ENCODE data around the gene ARRDC3.

ARRDC3 gene

DNA sequence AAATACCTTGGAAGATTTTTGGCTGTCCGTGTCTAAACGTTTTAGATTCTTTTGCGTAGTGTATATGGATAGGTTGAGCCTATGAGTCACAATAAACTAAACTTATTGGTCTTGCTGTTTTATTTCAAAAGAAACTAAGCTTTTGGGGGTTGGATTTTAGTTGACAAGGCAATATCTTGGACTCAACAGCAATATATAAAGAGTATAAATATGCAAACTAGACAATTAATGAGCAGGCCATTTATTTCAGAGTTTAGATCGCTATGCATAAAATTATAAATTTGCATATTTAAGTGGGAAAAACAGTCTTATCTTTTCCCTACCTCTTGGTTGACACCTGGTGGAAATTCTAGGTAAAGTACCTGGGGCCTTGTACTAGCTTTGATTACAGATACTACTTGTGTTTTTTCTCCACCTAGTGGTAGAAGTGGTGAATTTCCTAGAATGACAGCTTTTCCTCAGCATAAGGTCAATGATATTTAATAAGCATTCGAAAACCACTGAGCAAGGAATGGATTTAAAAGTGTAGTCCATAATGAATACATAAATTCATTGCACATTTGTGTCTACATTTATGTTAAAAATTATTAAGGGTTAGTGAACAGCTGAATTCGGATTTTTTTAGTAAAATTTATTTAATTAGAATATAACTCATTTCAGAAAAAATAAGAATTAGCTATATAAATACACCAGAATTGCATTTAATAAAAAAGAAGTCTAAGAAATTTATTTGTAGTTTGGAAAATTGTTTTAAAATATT lies 1.7 kb upstream of the ARRDC3 start:
- peak; percentile 90 for DNase-seq

DNA sequence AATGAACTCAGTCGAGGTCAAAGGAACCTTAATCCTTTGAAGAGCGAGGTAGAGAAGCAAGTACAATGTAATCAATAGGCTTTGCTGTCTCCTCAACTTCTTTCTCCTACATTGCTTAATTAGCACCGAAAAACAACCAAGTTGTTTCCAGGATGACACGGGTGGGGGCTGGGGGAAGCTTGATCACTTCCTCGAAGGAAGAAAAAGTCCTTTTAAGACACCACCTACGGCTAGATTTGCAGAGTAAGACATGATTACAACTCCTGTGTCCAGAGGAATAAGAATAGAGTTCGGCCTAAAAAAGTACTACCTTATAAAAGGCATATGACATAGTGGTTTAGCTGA lies 811 bp upstream of the ARRDC3 start:
- DNase-seq: peak; percentile 39

DNA sequence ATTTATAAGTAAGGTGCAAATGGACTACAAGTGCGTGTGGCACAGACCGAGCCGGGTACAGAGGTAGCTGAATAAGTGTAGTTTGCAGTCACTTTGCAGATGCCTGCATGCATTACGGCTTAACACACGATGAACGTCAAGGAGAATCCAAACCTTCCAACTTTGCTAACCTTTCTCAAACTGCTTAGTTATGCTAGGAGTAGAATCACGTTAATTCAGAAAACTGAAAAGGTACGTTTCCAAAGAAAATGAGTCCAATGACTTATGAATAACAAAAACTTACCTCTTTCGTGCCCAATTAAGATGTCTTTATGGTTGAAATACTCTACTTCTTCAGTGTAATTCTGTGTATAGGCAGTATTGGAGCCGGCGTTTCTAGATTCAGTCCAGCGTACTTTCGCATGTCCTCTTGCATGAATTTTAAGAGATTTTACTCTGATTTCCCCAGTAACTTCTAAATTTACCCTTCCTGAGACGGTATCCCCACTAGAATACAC lies 539 bp downstream of the ARRDC3 start:
- peak; percentile 57 for DNase-seq

DNA sequence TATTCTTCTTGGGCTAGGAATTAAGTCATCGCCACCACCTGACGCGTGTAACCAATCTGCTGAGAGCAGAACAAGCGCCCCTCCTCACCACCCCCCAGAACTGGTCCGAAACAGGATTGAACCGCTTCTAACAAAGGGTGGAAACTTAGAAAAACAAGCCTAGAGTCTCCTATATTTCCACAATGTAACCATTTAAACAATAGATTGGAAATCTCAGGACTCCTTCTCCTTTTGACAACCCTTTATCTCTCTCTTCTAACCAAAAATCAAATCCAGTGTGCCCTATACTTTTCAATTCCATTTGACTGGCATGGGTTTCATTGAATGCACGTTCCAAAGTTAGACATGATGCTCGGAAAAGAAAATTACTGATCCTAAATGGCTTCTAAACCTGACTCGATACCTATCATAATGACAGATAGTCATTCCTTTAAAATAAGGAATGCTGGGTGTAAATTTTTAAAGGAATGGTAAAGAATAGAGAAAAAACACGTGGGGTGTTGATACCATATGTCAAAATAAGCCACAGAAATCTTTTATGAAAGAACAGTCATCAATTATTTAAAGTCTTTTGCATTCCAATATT lies 1.2 kb downstream of the ARRDC3 start:
- peak; percentile 89 for DNase-seq

DNA sequence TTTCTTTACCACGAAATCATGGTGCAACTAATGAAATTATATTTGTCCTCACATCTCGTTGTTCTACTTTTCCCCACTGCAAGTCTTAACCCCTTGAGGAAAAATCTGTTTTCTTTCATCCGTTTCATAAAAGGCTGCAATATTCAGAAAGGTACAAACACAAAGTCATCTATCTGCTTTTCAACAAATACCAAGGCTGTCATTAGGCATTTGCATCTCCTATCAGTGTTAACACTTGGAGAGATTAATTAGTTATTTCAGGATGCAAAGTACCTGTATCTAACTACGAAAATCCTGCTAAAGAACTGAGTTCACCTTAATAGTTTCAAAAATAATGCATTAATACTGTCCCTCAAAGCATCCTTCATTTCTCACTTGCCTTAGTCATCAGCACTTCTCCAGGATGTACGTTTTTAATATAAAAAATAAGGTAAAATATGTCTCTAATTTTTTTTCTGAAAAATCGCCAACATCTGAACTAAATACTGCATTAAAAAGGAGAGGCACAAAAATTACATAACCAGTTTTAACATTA lies 1.8 kb downstream of the ARRDC3 start:
- DNase-seq: no peak

DNA sequence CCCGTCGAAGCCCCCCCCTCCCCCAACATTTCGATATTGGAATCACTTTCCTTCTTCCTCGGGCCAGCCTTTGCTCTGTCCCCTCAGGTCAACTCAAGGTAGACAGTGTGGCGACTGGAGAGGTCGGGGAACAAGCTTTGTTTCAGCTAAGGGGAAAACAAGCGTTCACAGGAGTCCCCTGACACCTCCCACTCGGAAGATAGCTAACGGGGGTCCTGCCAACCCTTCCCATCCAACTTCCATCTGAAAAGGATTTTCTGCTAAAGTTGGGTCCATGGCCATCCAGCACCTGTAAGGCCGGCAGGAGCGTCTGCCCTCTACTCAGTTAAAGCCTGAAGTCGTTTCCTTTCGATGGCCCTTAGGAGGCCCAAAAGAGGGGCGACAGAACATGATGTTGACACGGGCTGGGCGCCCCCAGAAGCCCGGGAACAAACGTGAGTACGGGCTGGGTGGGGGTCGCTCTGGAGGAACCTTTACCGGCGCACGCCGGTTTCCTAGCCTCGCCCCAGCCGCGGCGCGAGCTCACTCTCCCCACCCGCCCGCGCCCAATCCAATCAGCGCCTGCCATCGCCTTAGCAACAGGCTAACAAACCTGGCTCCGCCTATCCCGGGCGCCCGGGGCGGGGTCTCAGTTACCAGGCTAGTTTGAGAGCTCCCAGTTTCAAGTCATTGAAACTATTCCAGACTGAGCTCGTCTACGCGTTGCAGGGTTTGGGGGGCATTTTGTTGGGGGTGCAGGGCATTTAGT lies 2.5 kb downstream of the ARRDC3 start:
- DNase-seq: peak; percentile 98

DNA sequence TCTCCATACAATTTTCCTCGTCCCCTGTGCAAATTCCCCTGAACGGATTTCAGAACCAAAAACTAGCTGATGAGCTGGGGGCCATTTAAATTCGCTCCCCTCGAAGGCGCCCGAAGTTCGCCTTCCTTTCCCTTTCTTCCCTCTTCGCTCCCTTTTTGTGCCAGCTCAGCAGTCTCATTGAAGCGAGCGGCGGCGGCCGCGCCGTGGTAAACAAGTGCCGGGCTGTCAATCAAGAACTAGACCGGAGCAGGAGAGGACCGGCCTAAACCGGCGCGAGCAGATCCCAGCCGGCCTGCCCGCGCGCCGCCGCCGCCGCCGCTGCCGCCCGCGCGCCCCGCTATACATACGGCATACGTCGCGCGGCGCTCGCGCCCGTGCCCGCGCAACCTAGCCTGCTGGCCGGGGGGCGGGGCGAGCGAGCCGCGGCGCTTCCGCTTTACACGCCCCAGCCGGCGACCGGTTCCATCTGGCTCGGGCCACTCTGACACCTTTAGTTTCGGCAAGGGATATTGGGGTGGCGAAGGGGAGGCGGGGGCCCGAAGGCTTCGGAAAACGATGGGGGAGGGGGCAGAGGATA lies 3.1 kb downstream of the ARRDC3 start:
- peak; percentile 96 for DNase-seq

DNA sequence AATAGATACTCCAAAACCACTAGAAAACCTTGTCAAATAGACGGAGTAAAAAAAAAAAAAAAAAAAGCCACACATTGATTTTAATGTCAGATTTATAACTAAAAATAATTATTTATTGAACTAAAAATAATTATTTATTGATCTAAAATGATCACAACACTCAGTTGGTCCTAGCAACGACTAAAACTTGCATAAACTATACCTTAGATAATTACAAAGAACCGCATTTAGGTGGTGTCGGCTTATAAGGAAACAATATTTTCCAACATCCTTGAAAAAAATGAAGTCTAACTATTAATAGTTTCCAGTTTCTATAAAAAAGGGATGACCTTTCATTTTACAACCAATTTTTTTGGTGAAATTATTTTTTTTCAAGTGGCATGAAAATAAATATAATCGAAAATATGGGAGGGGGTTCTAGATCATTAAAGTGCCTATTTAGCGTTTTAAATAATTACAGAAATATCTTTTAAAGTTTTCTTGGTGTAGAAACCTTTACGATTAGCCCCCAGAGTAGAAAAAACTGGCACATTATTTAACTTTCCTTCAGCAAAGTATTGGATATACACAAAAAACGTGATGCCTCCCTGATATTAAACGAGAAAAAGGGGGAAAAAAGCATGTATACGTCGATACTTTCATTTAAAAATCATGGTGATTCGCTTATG lies 3.7 kb downstream of the ARRDC3 start:
- DNase-seq: no peak

DNA sequence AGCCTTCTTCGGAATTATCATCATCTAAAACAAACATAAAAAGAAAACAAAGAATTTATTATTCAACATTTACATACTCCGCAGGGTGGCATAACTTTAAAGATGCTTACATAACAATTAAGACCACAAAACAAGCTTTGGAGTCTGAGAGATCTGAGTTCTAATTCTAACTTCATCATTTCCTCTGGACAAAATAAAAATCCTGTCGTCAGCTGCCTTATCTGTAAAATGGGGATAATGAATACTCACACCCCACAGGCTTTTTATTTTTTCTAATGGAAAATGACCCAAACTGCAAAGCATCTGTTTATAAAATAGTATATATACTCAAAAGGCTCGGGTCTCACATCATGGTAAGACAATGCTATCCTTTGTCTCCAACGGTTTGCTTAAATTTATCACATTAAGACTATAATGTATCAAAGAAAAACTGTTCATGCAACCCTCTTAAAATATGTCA lies 4.3 kb downstream of the ARRDC3 start:
- DNase-seq: no peak

DNA sequence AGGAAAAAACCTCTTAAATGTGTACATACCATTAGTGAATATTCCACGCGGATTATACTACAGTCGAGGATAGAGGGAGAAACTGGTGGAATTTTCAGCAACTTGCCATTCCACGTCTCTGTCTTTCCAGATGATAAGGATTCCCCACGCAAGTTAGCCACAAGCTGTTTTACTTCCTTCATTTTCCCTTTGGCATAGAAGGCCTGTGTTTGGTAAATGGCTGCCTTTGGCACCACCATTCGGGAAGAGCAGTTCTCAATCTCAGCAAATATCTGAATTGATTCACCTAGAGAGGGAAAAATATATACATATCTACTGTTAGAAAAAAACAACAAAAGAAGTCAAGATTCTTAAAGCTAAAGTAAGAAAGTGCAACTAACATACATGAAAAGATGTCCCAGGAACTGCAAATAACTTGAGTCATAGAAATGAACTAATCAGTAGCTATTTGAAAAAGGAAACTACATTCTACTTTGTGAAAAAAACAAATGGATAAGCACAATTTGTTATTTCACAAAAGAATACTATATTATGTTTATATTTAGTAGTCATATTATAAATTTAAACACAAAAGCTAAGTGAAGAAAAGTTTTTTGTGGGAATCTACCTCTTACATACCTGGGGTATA lies 8.1 kb downstream of the ARRDC3 start:
- no peak for DNase-seq

DNA sequence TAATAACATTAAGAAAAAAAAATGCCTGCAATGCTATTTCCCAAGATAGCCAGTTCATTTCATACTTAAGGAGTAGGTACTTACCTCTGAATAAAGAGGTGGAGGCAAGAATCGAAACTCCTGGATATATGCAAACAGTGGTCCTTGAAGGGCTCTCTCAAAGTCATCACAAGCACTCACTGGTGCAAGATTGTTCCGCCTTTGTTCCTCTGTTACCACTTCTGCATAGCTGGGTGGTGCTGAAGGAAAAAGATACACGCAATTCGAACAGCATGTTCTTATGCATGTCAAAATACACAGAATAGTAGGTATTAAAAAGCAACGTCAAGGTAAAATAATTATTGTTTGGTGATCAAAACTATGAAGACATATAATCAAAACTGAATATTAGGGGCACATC lies 9.5 kb downstream of the ARRDC3 start:
- no peak for DNase-seq

DNA sequence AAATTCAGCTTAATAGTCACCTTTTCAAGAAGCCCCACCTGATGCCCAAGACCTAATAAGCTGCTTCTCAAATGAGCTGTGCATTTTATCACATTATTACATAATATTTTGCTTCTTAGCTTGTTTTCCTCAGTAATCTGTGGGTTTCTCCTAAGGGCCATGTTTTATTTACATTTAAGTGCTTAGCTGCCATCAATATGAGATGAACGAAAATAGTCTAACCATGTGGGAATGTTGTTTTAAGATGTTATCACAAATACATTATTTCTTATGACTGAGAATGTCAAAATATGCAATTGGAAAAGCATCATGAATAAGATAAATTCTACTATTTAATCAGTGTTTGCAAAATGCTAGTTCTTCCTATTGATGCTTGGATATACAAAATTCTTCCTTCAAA lies 10.1 kb downstream of the ARRDC3 start:
- DNase-seq: no peak

DNA sequence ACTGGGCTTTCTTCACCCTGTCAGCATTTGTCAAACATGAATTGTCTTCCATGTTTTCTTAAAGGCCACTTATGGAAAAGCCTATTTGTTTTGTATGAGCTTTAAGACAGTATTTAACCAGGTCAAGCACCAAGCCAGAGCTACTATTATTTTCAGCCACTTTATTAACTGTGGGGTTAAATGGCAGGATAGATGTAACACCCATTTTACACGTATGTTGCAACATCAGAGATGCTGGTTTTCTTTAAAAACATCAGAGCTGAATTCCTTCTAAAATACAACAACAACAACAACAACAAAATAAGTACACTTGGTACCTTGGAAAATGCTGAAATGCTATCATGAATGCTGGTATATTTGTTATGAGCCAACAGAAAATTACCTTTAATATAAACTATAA lies 13.6 kb downstream of the ARRDC3 start:
- DNase-seq: no peak

DNA sequence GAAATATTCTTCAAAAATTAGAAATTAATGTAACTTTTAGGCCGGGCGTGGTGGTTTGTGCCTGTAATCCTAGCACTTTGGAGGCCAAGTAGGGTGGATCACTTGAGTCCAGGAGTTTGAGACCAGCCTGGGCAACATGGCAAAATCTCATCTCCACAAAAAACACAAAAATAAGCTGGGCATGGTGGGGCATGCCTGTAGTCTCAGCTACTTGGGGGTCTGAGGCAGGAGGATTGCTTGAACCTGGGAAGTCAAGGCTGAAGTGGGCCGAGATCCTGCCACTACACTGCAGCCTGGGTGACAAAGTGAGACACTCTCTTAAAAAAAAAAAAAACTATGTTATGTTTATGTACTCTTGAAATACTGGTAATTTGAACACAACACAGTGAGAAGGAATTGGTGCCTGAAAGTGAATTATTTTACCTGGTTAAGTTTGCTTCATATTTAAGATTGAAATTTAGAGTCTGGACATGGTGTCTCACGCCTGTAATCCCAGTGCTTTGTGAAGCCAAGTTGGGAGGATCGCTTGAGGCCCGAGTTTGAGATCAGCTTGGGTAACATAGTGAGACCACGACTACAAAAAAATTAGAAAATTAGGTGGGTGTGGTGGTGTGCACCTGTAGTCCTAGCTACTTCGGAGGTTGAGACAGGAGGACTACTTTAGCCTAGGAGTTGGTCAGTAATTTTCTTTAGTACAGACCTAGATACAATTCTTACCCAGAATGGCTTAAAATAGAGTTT lies 15.0 kb downstream of the ARRDC3 start:
- no peak for DNase-seq

DNA sequence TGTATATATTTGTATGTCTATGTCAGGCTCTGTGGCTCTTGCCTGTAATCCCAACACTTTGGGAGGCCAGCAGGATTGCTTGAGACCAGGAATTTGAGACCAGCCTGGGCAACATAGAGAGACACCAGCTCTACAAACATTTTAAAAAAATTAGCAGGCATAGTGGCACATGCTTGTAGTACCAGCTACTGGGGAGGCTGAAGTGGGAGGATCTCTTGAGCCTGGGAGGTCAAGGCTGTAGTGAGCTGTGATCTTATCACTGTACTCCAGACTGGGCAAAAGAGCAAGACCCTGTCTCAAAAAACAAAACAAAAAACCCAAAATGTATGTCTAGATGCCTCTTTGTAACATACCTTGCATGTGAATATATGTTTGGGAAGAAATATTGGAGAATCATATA lies 15.8 kb downstream of the ARRDC3 start:
- no peak for DNase-seq

DNA sequence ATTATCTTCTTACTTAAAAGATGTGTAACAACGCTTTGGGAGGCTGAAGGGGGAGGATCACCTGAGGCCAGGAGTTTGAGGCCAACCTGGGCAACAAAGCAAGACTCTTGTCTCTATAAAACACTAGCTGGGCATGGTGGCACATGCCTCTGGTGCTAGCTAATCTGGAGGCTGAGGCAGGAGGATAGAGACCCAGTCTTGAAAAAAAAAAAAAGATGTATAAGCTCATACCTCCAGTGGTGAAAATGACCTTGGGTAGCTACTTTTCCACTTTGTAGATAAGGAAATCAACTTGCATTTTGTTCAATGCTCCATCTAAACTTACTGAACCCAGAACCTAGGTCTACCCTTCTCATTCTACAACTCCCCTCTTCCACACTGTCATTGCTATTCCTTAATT lies 16.6 kb downstream of the ARRDC3 start:
- DNase-seq: no peak

DNA sequence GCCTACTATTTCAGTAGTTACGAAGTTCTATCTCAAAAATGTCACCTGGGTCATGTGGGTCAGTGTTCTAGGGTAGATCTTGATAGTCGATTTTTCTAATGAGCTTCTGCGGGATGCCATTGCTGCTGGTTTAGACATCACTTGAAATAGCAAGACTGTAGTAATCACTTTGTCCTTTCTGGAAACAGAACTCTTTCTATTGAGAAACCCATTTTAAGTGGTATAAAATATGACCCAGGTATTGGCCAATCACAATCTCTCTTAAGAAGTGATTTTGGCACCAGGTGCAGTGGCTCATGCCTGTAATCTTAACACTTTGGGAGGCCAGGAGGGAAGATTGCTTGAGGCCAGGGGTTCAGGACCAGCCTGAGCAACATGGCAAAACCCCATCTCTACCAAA lies 17.6 kb downstream of the ARRDC3 start:
- no peak for DNase-seq

DNA sequence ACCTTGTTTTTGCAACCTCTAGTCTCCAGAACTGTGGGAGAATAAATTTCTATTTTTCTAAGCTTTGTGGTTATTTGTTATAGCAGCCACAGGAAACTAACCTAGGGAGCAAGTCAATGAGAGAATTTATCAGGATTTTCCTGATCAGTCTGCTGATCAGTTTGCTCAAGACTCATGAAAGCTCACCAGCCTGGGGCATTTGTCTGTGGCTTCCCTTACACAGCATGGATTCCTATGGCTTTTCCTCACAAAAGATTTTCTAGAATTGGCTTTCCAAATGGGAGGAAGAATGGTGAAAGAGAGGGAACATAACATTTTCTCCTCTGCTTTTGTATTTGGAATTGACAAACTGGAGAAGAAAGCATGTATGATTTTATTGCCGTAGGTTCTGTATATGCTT lies 20.2 kb downstream of the ARRDC3 start:
- no peak for DNase-seq

DNA sequence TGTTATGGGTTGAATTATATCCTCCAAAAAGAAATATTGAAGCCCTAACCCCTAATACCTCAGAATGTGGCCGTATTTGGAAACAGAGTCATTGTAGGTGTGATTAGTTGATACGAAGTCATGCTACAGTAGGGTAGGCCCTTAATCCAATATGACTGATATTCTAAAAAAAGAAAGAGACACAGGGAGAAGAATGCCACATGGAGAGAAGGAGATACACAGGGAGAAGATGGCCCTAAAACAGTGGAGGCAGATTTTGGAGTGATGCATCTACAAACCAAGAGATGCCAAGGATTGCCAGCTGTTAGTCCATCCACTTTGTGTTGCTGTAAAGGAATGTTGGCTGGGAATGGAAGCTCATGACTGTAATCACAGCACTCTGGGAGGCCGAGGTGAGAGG lies 21.3 kb downstream of the ARRDC3 start:
- no peak for DNase-seq

DNA sequence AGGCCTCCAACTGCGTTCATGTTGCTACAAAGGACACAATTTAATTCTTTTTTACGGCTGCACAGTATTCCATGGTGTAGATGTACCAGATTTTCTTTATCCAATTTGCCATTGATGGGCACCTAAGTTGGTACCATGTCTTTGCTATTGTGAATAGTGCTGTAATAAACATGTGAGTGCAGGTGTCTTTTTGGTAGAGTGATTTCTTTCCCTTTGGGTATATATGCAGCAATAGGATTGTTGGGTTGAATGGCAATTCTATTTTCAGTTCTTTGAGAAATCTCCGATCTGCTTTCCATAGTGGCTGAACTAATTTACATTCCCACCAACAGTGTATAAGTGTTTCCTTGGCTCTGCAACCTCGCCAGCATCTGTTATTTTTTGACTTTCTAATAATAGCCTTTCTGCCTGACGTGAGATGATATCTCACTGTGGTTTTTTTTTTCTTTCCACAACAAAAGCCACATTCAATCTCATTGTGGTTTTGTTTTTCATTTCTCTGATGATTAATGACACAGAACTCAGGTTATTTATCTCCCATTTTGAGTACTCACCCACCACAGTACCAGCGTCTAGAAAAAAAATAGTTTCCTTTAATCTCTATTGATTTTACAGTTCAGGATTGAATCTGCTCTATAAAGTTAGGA lies 21.9 kb downstream of the ARRDC3 start:
- DNase-seq: no peak
